ENCODE results near the gene MAP7.
"Not testable (repeated sequence)": the region's sequence is repeated elsewhere in the genome, so short reads cannot be mapped to it uniquely, and the experiment has no call there.

DNA sequence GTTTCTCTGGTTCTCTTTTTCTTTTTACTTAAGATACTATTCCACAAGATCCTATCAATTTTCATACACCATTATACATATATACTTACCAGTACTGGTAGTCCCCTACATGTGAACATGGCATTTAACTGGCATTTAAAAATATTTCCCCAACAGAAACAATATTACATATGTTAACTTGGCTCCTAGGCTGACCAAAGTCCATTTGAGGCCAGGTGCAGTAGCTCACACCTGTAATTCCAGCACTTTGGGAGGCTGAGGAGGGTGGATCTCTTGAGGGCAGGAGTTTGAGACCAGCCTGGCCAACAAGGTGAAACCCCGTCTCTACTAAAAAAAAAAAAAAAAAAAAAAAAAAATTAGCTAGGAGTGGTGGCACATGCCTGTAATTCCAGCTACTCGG, 53.8 kb downstream of the MAP7 start:
- TF ChIP-seq, protein P1, sequence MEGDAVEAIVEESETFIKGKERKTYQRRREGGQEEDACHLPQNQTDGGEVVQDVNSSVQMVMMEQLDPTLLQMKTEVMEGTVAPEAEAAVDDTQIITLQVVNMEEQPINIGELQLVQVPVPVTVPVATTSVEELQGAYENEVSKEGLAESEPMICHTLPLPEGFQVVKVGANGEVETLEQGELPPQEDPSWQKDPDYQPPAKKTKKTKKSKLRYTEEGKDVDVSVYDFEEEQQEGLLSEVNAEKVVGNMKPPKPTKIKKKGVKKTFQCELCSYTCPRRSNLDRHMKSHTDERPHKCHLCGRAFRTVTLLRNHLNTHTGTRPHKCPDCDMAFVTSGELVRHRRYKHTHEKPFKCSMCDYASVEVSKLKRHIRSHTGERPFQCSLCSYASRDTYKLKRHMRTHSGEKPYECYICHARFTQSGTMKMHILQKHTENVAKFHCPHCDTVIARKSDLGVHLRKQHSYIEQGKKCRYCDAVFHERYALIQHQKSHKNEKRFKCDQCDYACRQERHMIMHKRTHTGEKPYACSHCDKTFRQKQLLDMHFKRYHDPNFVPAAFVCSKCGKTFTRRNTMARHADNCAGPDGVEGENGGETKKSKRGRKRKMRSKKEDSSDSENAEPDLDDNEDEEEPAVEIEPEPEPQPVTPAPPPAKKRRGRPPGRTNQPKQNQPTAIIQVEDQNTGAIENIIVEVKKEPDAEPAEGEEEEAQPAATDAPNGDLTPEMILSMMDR (IDR thresholded peaks at IDR 0.05), result not testable (repeated sequence)
- TF ChIP-seq EP300 (IDR thresholded peaks at IDR 0.05), result not testable (repeated sequence)
